Measurements from ENCODE around the gene LENEP. TPM values are rescaled to one million over a fixed set of nuclear protein-coding genes. Genes with fewer than 3 reads are reported as not detected.

LENEP gene
- total RNA-seq, 1 donor from 2014 or later, result 1.1 TPM

GRCh38 chr1:155008015-155008941 lies 14.9 kb downstream of the LENEP start:
- no peaks in the 10 kb centered on the region for H3K36me3 Mint-ChIP-seq
- TF ChIP-seq CTCF (conservative IDR thresholded peaks at IDR 0.05), result no peak
- DNase-seq (ENCODE audit: extremely low spot score, unreplicated experiment), result no peak
- H3K27me3 Mint-ChIP-seq, result no peaks in the 10 kb centered on the region
- no peaks in the 10 kb centered on the region for H3K9me3 Mint-ChIP-seq
- no peak overlapping the region for H3K27ac Mint-ChIP-seq
- peaks cover 40% of the 10 kb centered on the region for H3K4me1 Mint-ChIP-seq (ENCODE audit: unreplicated experiment)
- peak overlapping the region; percentile 44 for H3K4me3 Mint-ChIP-seq

DNA sequence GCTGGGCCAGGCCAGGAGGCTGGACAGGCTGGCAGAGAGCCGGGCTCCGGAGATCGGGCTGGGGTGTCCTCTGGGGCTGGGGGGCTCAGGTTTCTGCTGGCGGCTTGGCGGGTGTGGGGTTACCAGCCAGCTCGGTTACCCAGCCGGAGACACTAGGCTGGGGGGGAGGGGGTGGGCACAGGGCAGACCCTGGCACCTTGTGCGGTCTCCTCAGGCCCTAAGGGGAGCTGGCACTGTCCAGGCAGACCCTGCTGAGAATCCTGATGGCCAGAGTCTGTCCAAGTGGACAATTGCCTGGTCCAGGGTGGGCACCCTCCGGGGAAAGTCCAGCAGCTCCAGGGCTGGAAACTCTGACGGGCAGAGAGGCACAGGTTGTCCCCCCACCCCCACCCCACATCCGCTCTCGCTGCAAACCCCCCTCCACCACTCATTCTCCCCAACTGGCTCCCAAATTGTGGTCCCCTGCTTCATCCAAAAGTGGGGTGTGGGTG lies 15.9 kb downstream of the LENEP start:
- Mint-ChIP-seq H3K9me3 (no peaks in the 10 kb centered on the region), H3K36me3 (no peaks in the 10 kb centered on the region), H3K4me1 (ENCODE audit: unreplicated experiment) (peaks cover 37% of the 10 kb centered on the region), H3K27ac (peak overlapping the region; percentile 73), H3K4me3 (no peak overlapping the region), H3K27me3 (no peaks in the 10 kb centered on the region)
- no peak for TF ChIP-seq CTCF (conservative IDR thresholded peaks at IDR 0.05)
- DNase-seq (ENCODE audit: extremely low spot score, unreplicated experiment), result no peak

DNA sequence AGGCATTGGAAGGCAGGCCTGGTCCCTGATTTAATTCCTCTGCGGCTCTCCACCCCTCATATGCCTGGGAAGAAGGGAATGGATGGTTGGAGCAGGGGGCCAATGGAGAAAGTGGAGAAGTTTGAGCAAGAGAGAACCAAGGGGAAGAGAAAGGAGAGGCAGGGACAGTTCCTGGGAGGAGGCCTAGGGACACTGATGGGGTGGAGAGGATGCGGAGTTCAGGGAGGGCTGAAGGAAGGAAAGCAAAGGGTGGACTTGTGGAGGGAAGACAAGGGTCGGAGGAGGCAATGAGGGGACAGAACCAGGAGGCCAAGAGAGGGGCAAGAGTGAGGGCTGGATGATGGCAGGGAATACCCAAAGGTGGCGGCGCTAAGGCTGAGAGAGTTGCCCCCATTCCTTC lies 16.4 kb downstream of the LENEP start:
- H3K9me3 Mint-ChIP-seq, result no peaks in the 10 kb centered on the region
- TF ChIP-seq CTCF (conservative IDR thresholded peaks at IDR 0.05), result no peak
- H3K27ac Mint-ChIP-seq, result peak overlapping the region; percentile 73
- H3K36me3 Mint-ChIP-seq, result no peaks in the 10 kb centered on the region
- no peaks in the 10 kb centered on the region for H3K27me3 Mint-ChIP-seq
- H3K4me1 Mint-ChIP-seq (ENCODE audit: unreplicated experiment), result peaks cover 34% of the 10 kb centered on the region
- DNase-seq (ENCODE audit: extremely low spot score, unreplicated experiment), result no peak
- H3K4me3 Mint-ChIP-seq, result peak overlapping the region; percentile 40

DNA sequence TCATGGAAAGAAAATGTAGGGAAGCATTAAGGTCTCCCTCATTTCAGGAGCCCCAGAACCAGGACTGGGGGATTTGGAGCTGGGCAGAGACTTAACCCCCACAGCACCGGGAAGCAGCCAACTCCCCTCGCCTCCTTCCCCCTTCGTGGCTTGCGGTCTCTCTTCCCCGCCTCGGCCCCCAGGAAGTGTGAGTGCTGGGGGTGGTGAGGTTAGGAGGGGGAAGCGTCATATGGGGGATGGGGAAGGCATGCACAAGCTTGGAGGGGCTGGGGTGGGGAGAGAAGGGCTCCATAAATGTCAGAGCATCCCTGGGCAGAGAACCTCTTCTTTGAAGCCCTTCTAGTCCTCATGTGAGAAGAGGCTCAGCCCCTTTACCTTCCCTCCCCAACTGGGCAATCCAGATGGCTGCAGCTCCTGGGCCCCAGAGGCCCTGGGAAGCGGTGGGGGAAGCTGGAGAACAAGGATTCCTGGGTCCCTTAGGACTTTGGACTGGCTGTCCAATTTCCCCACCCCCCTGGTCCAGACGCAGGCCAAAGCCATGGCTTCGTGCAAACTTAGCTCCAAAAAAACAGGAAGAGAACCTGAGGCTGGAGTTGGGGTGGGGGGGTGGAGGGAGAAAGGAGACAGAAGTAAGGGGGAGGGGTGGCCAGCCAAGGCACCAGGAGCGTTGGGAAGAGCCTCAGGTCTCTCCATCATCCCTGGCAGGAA lies 17.0 kb downstream of the LENEP start:
- peaks cover 34% of the 10 kb centered on the region for H3K4me1 Mint-ChIP-seq (ENCODE audit: unreplicated experiment)
- H3K27ac Mint-ChIP-seq, result peak overlapping the region; percentile 73
- no peaks in the 10 kb centered on the region for H3K9me3 Mint-ChIP-seq
- H3K4me3 Mint-ChIP-seq, result no peak overlapping the region
- no peak for DNase-seq (ENCODE audit: extremely low spot score, unreplicated experiment)
- H3K27me3 Mint-ChIP-seq, result no peaks in the 10 kb centered on the region
- TF ChIP-seq CTCF (conservative IDR thresholded peaks at IDR 0.05), result no peak
- no peaks in the 10 kb centered on the region for H3K36me3 Mint-ChIP-seq

- DNase-seq (ENCODE audit: extremely low spot score, unreplicated experiment), result no peak
- H3K36me3 Mint-ChIP-seq, result no peaks in the 10 kb centered on the region
- H3K4me3 Mint-ChIP-seq, result no peak overlapping the region
- no peak for TF ChIP-seq CTCF (conservative IDR thresholded peaks at IDR 0.05)
- H3K9me3 Mint-ChIP-seq, result no peaks in the 10 kb centered on the region
- peaks cover 33% of the 10 kb centered on the region for H3K4me1 Mint-ChIP-seq (ENCODE audit: unreplicated experiment)
- no peak overlapping the region for H3K27ac Mint-ChIP-seq
- H3K27me3 Mint-ChIP-seq, result no peaks in the 10 kb centered on the region
Measured at GRCh38 chr1:155011004-155011416, 17.6 kb downstream of the LENEP start.

All from type B pancreatic cell (in vitro differentiated cells).